IMR-90 (cell line): ENCODE results near the gene ATL2. TPM values are rescaled to one million over a fixed set of nuclear protein-coding genes. Genes with fewer than 3 reads are reported as not detected.

Source experiments
- ATAC-seq: fragments of 200-7000 bp; cut with Tn5 transposase; 2 replicates; pipeline ENCODE4 v1.9.1; 2020; ENCODE audit warnings: low read depth, mild to moderate bottlenecking, moderate library complexity
- BruUV-seq: library from RNA; stranded (reverse); fragments of 400-500 nt; replicated peaks from 2 replicates; lab custom pipeline; 2021; lab: Mats Ljungman, UMichigan
- CTCF ChIA-PET: fragments of 300-600 bp; formaldehyde crosslinking; extraction: SDS; loops from one replicate; lab custom pipeline; 2021; ENCODE audit warnings: antibody characterized with exemption; lab: Yijun Ruan, JAX
- POLR2A ChIA-PET: fragments of 300-600 bp; sonication (Branson Sonifier 250); formaldehyde crosslinking; loops from one replicate; lab custom pipeline; 2022; ENCODE audit warnings: antibody characterized with exemption; ENCODE audit not compliant: unreplicated experiment; lab: Charles Lee
- DNase-seq: peaks from one replicate; pipeline ENCODE4 v3.0.0; 2013
- H2AFZ ChIP-seq: replicated peaks from 2 replicates; pipeline ENCODE3; 2013; ENCODE audit warnings: low read length, mild to moderate bottlenecking; ENCODE audit not compliant: poor library complexity
- H2AK5ac ChIP-seq: 2 replicates; pipeline ENCODE4 v1.6.1; 2013; ENCODE audit warnings: low read depth, low read length, inconsistent platforms
- H2AK9ac ChIP-seq: replicated peaks from 2 replicates; pipeline ENCODE3; 2013; ENCODE audit warnings: mild to moderate bottlenecking, low read depth, low read length, moderate library complexity; ENCODE audit not compliant: poor library complexity
- H2BK120ac ChIP-seq: 2 replicates; pipeline ENCODE4 v1.6.1; 2013; ENCODE audit warnings: low read depth, low read length, inconsistent platforms
- H2BK15ac ChIP-seq: 3 replicates; pipeline ENCODE4 v1.6.1; 2013; ENCODE audit warnings: low read depth, low read length, inconsistent platforms
- H2BK20ac ChIP-seq: 2 replicates; pipeline ENCODE4 v1.6.1; 2013; ENCODE audit warnings: low read depth, mild to moderate bottlenecking, inconsistent platforms, low read length, moderate library complexity
- H2BK5ac ChIP-seq: 2 replicates; pipeline ENCODE4 v1.6.1; 2013; ENCODE audit warnings: mild to moderate bottlenecking, low read depth, low read length, inconsistent platforms; ENCODE audit not compliant: poor library complexity, severe bottlenecking
- H3K14ac ChIP-seq: replicated peaks from 2 replicates; pipeline ENCODE4 v1.6.1; 2013; ENCODE audit warnings: low read depth, low read length, inconsistent platforms
- H3K18ac ChIP-seq: 2 replicates; pipeline ENCODE4 v1.6.1; 2013; ENCODE audit warnings: low read depth, low read length, control low read depth
- H3K23ac ChIP-seq: 2 replicates; pipeline ENCODE4 v1.6.1; 2013; ENCODE audit warnings: low read depth, low read length, inconsistent platforms
- H3K27ac ChIP-seq: 2 replicates; pipeline ENCODE4 v1.5.1; 2013; ENCODE audit warnings: mild to moderate bottlenecking, control low read depth, low read length; ENCODE audit not compliant: insufficient read depth
- H3K27me3 ChIP-seq: 2 replicates; pipeline ENCODE4 v1.6.1; 2013; ENCODE audit warnings: low read length; ENCODE audit not compliant: control insufficient read depth, insufficient read depth
- H3K36me3 ChIP-seq: 2 replicates; pipeline ENCODE4 v1.6.1; 2013; ENCODE audit warnings: low read length, mixed read lengths; ENCODE audit not compliant: control insufficient read depth, insufficient read depth
- H3K4ac ChIP-seq: 2 replicates; pipeline ENCODE4 v1.6.1; 2013; ENCODE audit warnings: low read depth, low read length, inconsistent platforms
- H3K4me1 ChIP-seq: 2 replicates; pipeline ENCODE4 v1.6.1; 2013; ENCODE audit warnings: low read length, mixed read lengths; ENCODE audit not compliant: control insufficient read depth, insufficient read depth
- H3K4me2 ChIP-seq: 2 replicates; pipeline ENCODE4 v1.6.1; 2013; ENCODE audit warnings: low read depth, mild to moderate bottlenecking, control low read depth, low read length, moderate library complexity
- H3K4me3 ChIP-seq: 2 replicates; pipeline ENCODE4 v1.5.1; 2013; ENCODE audit warnings: low read depth, mild to moderate bottlenecking, control low read depth, low read length, moderate library complexity; ENCODE audit not compliant: insufficient read depth
- H3K56ac ChIP-seq: 2 replicates; pipeline ENCODE4 v1.6.1; 2013; ENCODE audit warnings: low read length, inconsistent platforms; ENCODE audit not compliant: insufficient read depth; ENCODE audit errors: extremely low read depth
- H3K79me1 ChIP-seq, 2 experiments: 2 replicates each; pipeline ENCODE4 v1.6.1; 2013; ENCODE audit warnings: low read length in 2 of 2, inconsistent platforms in 1 of 2, low read depth in 1 of 2
- H3K9ac ChIP-seq: 2 replicates; pipeline ENCODE4 v1.6.1; 2013; ENCODE audit warnings: low read depth, low read length, control low read depth
- H3K9me1 ChIP-seq: 2 replicates; pipeline ENCODE4 v1.6.1; 2013; ENCODE audit warnings: low read length, inconsistent platforms; ENCODE audit not compliant: insufficient read depth
- H3K9me3 ChIP-seq: 2 replicates; pipeline ENCODE4 v1.6.1; 2013; ENCODE audit warnings: low read length; ENCODE audit not compliant: control insufficient read depth, insufficient read depth
- H4K20me1 ChIP-seq: 2 replicates; pipeline ENCODE4 v1.6.1; 2013; ENCODE audit warnings: low read length, inconsistent platforms; ENCODE audit not compliant: insufficient read depth
- H4K5ac ChIP-seq: 2 replicates; pipeline ENCODE4 v1.6.1; 2013; ENCODE audit warnings: mild to moderate bottlenecking, low read depth, low read length, control low read depth
- H4K8ac ChIP-seq, 2 experiments: 2 replicates each; pipeline ENCODE4 v1.6.1; 2013; ENCODE audit warnings: low read depth in 2 of 2, low read length in 2 of 2, control low read depth in 1 of 2, inconsistent platforms in 1 of 2
- H4K91ac ChIP-seq: 2 replicates; pipeline ENCODE4 v1.6.1; 2013; ENCODE audit warnings: low read depth, low read length, inconsistent platforms; ENCODE audit not compliant: insufficient read depth
- BHLHE40 ChIP-seq: fragments of 150-350 bp; IDR thresholded peaks from 2 replicates; pipeline ENCODE4 v1.6.1; 2016; ENCODE audit warnings: mild to moderate bottlenecking, low read depth, low read length
- CHD1 ChIP-seq: IDR thresholded peaks from 2 replicates; pipeline ENCODE4 v1.6.1; 2012; ENCODE audit warnings: low read depth, low read length, improper control_type of control experiment
- MAFK ChIP-seq: IDR thresholded peaks from 2 replicates; pipeline ENCODE4 v1.6.1; 2012; ENCODE audit warnings: low read depth, low read length, improper control_type of control experiment
- POLR2A ChIP-seq: IDR thresholded peaks from 2 replicates; pipeline ENCODE4 v1.6.1; 2012; ENCODE audit warnings: mild to moderate bottlenecking, low read depth, low read length
- RFX5 ChIP-seq: IDR thresholded peaks from 2 replicates; pipeline ENCODE4 v1.8.0; 2012; ENCODE audit warnings: low read depth, mild to moderate bottlenecking, low read length, moderate library complexity
- WGBS, 2 experiments: methylation state at CpG; one replicate each; pipeline versions ENCODE4 v1.1.5 to v1.1.7; 2013; ENCODE audit warnings: missing lambda C conversion rate in 2 of 2; ENCODE audit not compliant: insufficient read length in 1 of 2; ENCODE audit errors: extremely low coverage in 2 of 2; 5-methylcytosine and 5-hydroxymethylcytosine counted together
- dilution Hi-C: fragments of 300-500 bp; cut with HindIII; formaldehyde crosslinking; loops from one replicate; pipeline ENCODE4 v1.14.3; 2018; ENCODE audit warnings: low sequenced_read_pairs; ENCODE audit not compliant: unreplicated experiment
- in situ Hi-C: fragments of 300-500 bp; cut with MboI; formaldehyde crosslinking; loops from 3 replicates; pipeline ENCODE4 v1.14.3; 2019; ENCODE audit warnings: low sequenced_read_pairs, inconsistent platforms, mixed read lengths
- intact Hi-C: fragments of 100-400 bp; cut with micrococcal nuclease; formaldehyde crosslinking; loops from 2 replicates; pipeline ENCODE4 v1.10.0; 2022
- polyA plus RNA-seq, 3 experiments: library from polyadenylated mRNA; depleted of rRNA; stranded (reverse); fragments of >200 nt; gene quantifications; 2 replicates each; pipeline ENCODE4 v1.2.3, GENCODE V29; 2012; ENCODE audit warnings: low replicate concordance in 1 of 3
- total RNA-seq: library from RNA; depleted of rRNA; stranded (reverse); fragments of >200 nt; gene quantifications from 2 replicates; pipeline ENCODE4 v1.2.3, GENCODE V29; 2012
- TF ChIP-seq, protein P1 (sequence below): conservative IDR thresholded peaks from 2 replicates; pipeline ENCODE4 v1.5.1; 2012; ENCODE audit warnings: mild to moderate bottlenecking, low read depth, low read length, improper control_type of control experiment

The ATL2 gene
- total and polyA plus RNA-seq, 2 of the 4 experiments (the other 2 are of a cell fraction), result 16.0 to 62.6 TPM

DNA sequence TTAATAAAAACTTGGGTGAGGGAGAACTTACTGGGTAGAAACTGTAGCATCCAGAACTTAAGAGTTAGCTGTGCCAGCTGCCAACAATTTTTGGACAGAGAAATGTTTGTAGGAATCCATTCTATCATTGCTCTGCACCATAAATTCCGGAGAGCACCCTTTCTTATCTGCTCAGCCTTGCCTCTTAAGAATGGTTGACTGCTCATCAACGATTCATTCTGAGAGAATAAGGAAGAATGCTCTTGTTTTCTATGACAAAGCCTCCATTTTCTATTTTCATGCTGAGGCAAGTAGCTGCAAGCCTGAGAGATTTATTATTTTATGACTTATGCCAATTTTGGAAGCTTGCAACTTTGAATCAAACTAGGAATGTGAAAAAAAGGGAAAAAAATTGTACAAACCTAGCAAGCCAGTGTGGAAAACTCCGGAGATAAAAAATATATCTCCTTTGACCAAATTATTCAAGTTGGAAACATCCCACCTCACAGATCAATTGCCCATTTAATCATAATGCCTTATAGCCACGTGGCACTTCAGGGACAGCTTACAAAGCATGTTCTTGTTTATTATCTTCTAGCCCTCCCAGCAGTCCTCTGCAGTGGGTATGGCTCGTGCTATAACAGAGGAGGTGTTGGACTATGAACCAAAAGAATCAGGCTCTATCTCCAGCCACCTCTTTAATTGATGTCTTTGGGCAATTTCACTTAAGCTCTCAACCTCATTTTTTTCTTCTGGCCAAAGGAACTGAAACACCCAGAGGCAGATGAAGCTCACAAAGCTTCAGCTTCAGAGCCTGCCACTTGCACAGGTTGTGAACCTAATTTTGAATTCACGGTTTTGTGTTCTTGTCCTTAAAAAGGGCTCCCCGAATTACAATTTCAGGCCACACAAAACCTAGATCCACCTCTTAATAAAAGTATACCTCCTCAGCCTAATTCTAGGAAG lies 40.9 kb upstream of the ATL2 start:
- H3K4me2 ChIP-seq, result no peak overlapping the region
- peaks cover 35% of the 10 kb centered on the region for H3K27me3 ChIP-seq
- H3K23ac ChIP-seq, result no peak overlapping the region
- H3K4me1 ChIP-seq, result no peaks in the 10 kb centered on the region
- TF ChIP-seq RFX5, result no peak
- TF ChIP-seq BHLHE40, result no peak
- TF ChIP-seq CHD1, result no peak
- TF ChIP-seq, protein P1, sequence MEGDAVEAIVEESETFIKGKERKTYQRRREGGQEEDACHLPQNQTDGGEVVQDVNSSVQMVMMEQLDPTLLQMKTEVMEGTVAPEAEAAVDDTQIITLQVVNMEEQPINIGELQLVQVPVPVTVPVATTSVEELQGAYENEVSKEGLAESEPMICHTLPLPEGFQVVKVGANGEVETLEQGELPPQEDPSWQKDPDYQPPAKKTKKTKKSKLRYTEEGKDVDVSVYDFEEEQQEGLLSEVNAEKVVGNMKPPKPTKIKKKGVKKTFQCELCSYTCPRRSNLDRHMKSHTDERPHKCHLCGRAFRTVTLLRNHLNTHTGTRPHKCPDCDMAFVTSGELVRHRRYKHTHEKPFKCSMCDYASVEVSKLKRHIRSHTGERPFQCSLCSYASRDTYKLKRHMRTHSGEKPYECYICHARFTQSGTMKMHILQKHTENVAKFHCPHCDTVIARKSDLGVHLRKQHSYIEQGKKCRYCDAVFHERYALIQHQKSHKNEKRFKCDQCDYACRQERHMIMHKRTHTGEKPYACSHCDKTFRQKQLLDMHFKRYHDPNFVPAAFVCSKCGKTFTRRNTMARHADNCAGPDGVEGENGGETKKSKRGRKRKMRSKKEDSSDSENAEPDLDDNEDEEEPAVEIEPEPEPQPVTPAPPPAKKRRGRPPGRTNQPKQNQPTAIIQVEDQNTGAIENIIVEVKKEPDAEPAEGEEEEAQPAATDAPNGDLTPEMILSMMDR, result no peak
- no peak for TF ChIP-seq MAFK
- TF ChIP-seq POLR2A, result no peak
- H3K9ac ChIP-seq, result no peak overlapping the region
- no peak overlapping the region for H2BK20ac ChIP-seq
- DNase-seq (no peak), ATAC-seq (no peak)
- dilution Hi-C loops (no loop called here), in situ Hi-C loops (no loop called here), intact Hi-C loops (no loop called here)
- POLR2A ChIA-PET, result no interaction called here
- H3K4me3 ChIP-seq, result no peak overlapping the region
- CTCF ChIA-PET, result no interaction called here
- no peak overlapping the region for H4K5ac ChIP-seq
- no peak overlapping the region for H3K14ac ChIP-seq
- no peak overlapping the region for H2BK15ac ChIP-seq
- no peak overlapping the region for H3K18ac ChIP-seq
- no peaks in the 10 kb centered on the region for H4K20me1 ChIP-seq
- no peak overlapping the region for H2BK5ac ChIP-seq
- no peak overlapping the region for H2BK120ac ChIP-seq
- H2AK5ac ChIP-seq, result no peak overlapping the region
- no peak overlapping the region for H4K91ac ChIP-seq
- no TSS peak for BruUV-seq
- no peaks in the 10 kb centered on the region; the same call in 1 of the 2 replicates for H3K9me3 ChIP-seq
- WGBS, 2 experiments, result 20% methylated on average over 1 of the region's 7 CpGs; no CpG with 5 or more reads in 1 of the 2 experiments
- H3K36me3 ChIP-seq, result no peaks in the 10 kb centered on the region
- no peak overlapping the region for H3K4ac ChIP-seq
- H2AFZ ChIP-seq, result no peak overlapping the region
- H4K8ac ChIP-seq, result no peak overlapping the region
- H3K9me1 ChIP-seq, result no peaks in the 10 kb centered on the region
- H3K56ac ChIP-seq, result no peak overlapping the region
- H2AK9ac ChIP-seq, result no peak overlapping the region
- H3K79me1 ChIP-seq, result no peaks in the 10 kb centered on the region
- H3K27ac ChIP-seq, result no peak overlapping the region
